Stimulated activated CD8-positive, alpha-beta memory T cell treated with anti-CD3 and anti-CD28 coated beads, Interleukin-2, amount 100 ng/mL, for 48 hours (primary cell): Measurements from ENCODE around the gene CPNE2.
"Not testable (repeated sequence)": the region's sequence is repeated elsewhere in the genome, so short reads cannot be mapped to it uniquely, and the experiment has no call there.

Experiments
- DNase-seq, 2 donors: peaks; one replicate each; pipeline ENCODE4 v3.0.0-alpha.2; 2020; ENCODE audit warnings: low read depth in 2 of 2

The CPNE2 gene

DNA sequence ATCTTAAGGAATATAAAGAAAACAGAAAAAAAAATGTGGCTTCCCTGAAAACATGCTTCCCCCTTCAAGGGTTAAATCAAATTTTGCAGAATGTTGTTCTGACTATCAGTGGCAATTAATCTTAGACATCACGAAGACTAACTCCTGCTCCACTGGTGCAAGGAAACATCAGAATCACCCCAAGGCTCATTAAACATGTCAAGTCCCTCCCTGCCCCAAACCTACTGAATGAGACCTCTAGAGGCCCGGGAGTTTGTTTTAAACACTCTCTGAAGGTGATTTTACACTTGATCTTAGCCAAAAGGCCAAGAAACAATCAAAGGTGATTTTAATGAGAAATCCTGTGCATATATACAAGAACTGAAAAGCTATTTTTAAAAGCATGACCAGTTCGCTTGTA, 75.2 kb downstream of the CPNE2 start:
- no peak for DNase-seq

DNA sequence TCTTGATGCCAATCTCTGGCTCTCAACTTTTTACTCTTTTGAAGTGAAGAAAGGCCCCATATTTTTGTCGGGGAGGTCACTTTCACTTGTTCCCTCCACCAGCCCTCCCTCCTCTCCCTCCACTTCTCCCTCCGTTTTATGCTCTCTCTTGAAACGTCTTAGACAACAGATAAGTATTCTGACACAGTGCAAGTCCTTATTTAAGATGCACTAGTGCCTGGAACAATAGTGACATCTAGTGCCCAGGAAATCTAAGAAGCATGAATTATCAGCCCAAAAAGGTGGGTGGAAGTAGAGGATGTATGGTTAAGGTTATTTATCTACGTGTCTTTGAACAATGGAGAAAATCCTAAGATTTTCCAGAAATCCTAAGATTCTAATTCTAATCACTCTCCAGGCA, 75.6 kb downstream of the CPNE2 start:
- DNase-seq, result no peak

GRCh38 chr16:57169327-57169726, 76.9 kb downstream of the CPNE2 start:
- no peak for DNase-seq

- no peak for DNase-seq
Measured at GRCh38 chr16:57172721-57173290, 80.4 kb downstream of the CPNE2 start.

- no peak for DNase-seq
Measured at GRCh38 chr16:57175896-57176295, 83.5 kb downstream of the CPNE2 start.

GRCh38 chr16:57178196-57178595, 85.8 kb downstream of the CPNE2 start:
- no peak for DNase-seq

DNA sequence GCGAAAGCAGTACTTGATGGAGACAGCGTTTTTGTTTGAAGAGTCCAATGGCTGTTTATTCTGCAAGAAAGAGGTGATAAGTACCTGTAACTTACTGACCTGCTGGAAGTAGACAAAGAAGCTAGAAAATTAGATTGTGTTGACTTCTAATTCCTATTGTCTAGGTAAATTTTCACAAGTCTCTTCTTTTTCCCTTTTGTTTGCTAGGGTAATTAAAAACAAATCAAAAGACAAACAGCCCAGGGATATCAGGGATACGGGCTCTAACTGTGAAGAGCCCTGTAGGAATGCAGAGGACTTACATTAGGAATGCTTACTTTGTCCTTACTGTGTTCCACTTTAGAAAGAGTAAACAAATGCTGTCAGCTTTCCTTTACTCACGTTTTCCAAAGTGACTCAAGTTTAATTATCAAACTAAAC, 86.4 kb downstream of the CPNE2 start:
- DNase-seq, result no peak

- DNase-seq, result no peak
Measured at GRCh38 chr16:57179215-57179828, 86.9 kb downstream of the CPNE2 start.

DNA sequence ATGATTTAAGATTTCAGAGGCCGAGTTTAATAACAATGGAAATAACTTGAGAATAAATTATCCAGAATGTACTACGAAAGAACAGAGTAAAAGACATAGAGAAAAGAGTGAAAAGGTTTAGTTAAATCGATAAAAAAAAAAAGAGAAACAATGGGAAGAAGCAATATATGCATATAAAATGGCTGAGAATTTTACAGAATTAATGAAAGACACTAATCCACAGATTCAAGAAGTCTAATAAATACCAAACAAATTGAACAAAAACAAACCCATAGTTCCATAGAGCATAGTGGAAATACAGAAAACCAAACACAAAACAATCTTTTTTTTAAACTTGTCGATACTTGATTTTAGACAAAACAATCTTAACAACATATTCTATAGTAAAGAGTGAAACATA, 91.7 kb downstream of the CPNE2 start:
- DNase-seq, result no peak

- DNase-seq, result no peak
Measured at GRCh38 chr16:57184887-57185445, 92.6 kb downstream of the CPNE2 start.

DNA sequence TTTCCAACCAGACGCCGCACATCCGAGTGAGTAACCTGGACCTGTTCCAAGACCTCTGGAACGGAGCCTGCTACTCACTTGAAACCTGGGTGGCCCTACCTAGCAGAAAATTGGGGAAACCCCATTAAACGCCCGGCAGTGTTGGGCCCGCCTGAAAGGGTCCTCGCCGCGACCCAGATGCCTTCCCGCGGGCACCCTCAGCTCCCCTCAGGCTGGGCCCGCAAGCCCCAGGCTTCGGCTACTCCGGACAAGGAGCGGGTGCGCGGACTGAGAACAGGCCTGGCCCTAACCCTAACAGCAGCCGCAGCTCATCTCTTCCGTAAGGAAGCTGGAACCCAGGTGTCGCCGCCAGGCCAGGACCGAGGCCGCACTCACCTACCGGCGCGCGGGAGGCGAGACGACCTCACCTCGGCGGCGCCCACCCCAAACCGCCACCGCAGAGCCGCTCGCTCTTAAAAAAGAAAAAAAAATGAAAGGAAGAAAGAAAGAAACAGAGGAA, 93.1 kb downstream of the CPNE2 start:
- DNase-seq, result peak in 1 of 2 donors; percentile 23

- DNase-seq, result peak; percentile 91 to 97
Measured at GRCh38 chr16:57185945-57186871, 93.8 kb downstream of the CPNE2 start, which contains the start of the genes PSME3IP1 and RSPRY1. Gene PSME3IP1 (minus strand): TSS chr16:57186039. CDS start chr16:57173854, 12,185 bp downstream. Gene RSPRY1 (plus strand): TSS chr16:57186329. CDS start chr16:57204659, 18,330 bp downstream.

DNA sequence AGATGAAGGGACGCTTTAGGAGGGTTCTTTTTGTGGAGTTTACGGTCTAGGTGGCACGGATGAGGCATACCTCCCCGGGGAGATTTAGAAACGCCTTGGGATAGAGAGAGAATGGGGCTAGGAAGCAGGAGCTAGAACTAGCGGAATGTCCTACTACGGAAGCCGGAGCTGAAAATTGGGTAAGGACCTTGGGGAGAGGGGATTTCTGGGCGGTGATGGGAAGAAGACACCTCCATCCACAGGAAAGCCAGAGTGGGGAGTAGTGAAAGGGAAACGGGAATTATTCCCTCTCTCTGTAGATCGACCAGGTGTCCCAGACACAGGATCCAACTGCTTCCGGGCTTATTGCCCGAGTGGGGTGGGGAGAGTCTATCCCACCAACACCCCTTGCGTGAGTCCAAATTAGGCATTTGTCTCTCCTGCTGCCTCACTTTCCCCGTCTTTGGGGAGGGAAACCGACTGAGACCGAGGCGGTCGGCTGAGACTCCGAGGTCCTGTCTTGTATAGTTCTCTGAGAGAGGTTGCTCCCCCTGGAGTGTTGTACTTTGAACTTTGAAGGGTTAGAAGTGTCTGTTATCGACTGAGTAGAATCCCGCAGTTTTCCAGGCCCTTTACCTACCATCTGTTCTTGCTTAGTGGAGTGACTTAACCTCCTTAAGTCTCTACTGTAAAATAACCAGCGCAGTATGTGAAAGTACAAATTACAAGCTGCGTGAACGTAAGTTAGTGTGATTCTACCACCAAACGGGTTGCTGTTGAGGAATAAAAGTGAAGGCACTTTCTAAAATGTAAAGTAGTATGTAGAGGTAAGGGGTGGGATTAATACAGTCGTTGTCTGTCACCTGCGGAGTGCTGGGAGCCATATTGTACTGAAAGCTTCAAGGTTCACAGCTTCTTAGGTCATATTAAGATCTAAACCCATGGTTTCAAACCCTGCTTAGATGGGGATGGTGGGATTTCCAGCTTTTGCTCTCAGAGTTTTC, 94.8 kb downstream of the CPNE2 start:
- DNase-seq, result no peak

DNA sequence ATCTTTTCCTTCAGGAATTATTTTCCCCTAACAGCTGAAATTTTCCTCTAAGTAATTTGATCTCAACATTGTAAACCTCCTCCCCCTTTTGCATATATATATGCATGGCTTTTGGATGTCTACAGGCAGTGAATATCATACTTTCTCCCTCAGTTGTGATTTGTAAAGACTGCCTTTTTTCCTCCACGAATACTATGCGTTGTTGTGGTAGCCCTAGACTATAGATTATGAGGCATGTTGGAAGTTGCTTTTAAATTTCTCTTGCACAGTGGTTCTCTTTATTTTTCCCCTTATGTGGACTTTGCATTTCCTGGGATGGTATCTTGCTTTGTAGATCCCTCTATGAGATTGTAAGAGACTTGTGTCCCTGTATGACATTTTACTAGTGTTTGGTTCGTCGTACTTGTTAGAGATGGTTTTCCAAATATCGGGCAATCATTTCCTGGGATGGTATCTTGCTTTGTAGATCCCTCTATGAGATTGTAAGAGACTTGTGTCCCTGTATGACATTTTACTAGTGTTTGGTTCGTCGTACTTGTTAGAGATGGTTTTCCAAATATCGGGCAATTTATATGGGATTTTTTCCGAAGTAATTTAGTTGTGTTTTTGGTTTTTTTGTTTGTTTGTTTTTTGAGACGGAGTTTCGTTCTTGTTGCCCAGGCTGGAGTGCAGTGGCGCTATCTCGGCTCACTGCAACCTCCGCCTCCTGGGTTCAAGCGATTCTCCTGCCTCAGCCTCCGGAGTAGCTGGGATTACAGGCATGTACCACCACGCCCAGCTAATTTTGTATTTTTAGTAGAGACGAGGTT, 95.7 kb downstream of the CPNE2 start:
- not testable (repeated sequence) for DNase-seq

DNA sequence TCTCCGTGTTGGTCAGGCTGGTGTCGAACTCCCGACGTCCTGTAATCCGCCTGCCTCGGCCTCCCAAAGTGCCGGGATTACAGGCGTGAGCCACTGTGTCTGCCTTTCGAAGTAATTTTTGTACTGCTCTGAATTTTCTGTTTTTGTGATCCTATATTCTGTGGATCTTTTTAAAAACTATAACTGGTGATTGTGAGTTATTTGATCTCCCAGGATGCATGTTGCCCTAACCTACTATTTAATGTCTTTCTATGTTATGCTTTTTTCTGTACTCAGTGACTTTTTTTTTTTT, 96.3 kb downstream of the CPNE2 start:
- DNase-seq, result no peak

- DNase-seq, result not testable (repeated sequence)
Measured at GRCh38 chr16:57189527-57189926, 97.1 kb downstream of the CPNE2 start.

DNA sequence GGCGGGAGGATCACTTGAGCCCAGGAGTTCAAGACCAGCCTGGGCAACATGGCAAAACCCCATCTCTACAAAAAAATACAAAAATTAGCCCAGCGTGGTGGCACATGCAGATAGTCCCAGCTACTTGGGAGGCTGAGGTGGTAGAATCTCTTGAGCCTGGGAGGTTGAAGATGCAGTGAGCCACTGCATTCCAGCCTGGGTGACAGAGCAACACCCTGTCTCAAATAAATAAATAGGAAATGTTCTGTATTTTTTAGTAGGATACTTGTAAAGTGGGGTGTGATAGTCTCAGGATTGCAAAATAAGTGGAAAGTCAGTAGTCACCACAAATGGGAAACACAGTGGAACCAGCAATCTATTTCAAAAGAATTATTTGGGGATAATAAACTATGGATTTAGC, 97.8 kb downstream of the CPNE2 start:
- DNase-seq, result no peak

GRCh38 chr16:57191056-57191571, 98.7 kb downstream of the CPNE2 start:
- DNase-seq, result no peak

GRCh38 chr16:57192146-57192545, 99.8 kb downstream of the CPNE2 start:
- no peak for DNase-seq
